Heart left ventricle (tissue), 13 donors: ENCODE measurements around the gene MYO18B.

Experiments
- POLR2A ChIP-seq, 2 donors: fragments of 450-650 bp; IDR thresholded peaks; one replicate each; pipeline ENCODE4 v1.6.1; 2017; ENCODE audit warnings: antibody characterized with exemption in 2 of 2, mild to moderate bottlenecking in 2 of 2, moderate library complexity in 2 of 2
- TF ChIP-seq, protein P1 (sequence below), 12 donors: fragments of 200-600 bp; sonication (generic) in 4 of 12; IDR thresholded peaks; one replicate each; pipeline versions ENCODE4 v1.5.0 to v1.8.0; 2018 to 2022; ENCODE audit warnings: antibody characterized with exemption in 12 of 12, mild to moderate bottlenecking in 5 of 12
- donor health status: ischemic (EF 13 %, LVEDD 7.1; RV severe dilation, severe dysfunction).
- donor health status: DM: no; HTN: yes; CAD: no.
- donor health status: DM: no; HTN: no; CAD: no.
- donor health status: ischemic (EF 25% LVEDD 6.9; RV normal size, moderate dysfunction).
- donor health status: ischemic (EF 25% LVEDD 5.7; RV mildly dilated, moderate dysfunction).
- donor health status: ischemic (EF 35%, LVEDD 5.7; RV mildly dilated, moderate dysfunction).
- donor health status: nonischemic (EF 11% LVEDD 7.7; RV severe dilation, severe dysfunction).
- donor health status: DM: yes; HTN: yes; CAD: no.
- donor health status: PGD.
- donor health status: ischemic (EF 29% LVEDD 5.4; RV normal size, mild dysfunction).
- donor health status: nonischemic (EF 23%, LVEDD 6.1; RV moderate dilation, normal function).

DNA sequence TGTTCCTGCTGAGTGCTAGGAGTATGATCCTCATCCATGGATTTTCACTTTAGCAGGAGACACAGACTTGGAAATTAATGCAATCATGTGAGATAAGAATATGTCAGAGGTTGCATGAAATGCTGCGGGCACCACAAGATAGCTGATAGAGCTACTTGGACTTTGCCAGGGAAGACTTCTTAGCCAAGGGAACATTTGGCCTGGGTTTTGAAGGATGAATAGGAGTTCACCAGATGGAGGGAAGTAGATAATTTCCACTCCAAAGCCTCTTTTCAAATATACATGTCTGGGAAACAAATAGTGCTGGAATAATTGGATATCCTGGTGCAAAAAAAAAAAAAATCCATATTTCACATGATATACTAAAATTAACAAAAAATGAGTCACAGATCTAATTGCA is 44.2 kb downstream of the MYO18B start:
- TF ChIP-seq, protein P1, sequence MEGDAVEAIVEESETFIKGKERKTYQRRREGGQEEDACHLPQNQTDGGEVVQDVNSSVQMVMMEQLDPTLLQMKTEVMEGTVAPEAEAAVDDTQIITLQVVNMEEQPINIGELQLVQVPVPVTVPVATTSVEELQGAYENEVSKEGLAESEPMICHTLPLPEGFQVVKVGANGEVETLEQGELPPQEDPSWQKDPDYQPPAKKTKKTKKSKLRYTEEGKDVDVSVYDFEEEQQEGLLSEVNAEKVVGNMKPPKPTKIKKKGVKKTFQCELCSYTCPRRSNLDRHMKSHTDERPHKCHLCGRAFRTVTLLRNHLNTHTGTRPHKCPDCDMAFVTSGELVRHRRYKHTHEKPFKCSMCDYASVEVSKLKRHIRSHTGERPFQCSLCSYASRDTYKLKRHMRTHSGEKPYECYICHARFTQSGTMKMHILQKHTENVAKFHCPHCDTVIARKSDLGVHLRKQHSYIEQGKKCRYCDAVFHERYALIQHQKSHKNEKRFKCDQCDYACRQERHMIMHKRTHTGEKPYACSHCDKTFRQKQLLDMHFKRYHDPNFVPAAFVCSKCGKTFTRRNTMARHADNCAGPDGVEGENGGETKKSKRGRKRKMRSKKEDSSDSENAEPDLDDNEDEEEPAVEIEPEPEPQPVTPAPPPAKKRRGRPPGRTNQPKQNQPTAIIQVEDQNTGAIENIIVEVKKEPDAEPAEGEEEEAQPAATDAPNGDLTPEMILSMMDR (IDR thresholded peaks at IDR 0.05) = no peak
- TF ChIP-seq POLR2A (IDR thresholded peaks at IDR 0.05) = no peak
